ENCODE results near the gene HDAC11. TPM values are rescaled to one million over a fixed set of nuclear protein-coding genes. Genes with fewer than 3 reads are reported as not detected.

The HDAC11 gene
- total RNA-seq, 2 experiments from 2014 or later = 1.8 to 2.0 TPM

GRCh38 chr3:13550791-13551360, 70.8 kb downstream of the HDAC11 start:
- intact Hi-C loops (cut with micrococcal nuclease) = no loop called here
- no peaks in the 10 kb centered on the region for H3K9me3 Mint-ChIP-seq
- H3K4me3 Mint-ChIP-seq = peak overlapping the region; percentile 37
- no peak overlapping the region for H3K27ac Mint-ChIP-seq
- ChIA-PET POLR2A (no interaction called here), CTCF (interaction anchor here (0.7 to 2.7 kb wide), 4 partner anchors 9 to 97 kb away, joined by 3 to 10 read pairs (median 3); no protein-coding TSS in a partner anchor)
- no peak for TF ChIP-seq CTCF (IDR thresholded peaks at IDR 0.05)
- H3K36me3 Mint-ChIP-seq (ENCODE audit: low read depth) = no peaks in the 10 kb centered on the region
- peaks cover 52% of the 10 kb centered on the region for H3K4me1 Mint-ChIP-seq (ENCODE audit: low read depth)
- ATAC-seq (no peak), DNase-seq (no peak)
- peaks cover 18% of the 10 kb centered on the region for H3K27me3 Mint-ChIP-seq

DNA sequence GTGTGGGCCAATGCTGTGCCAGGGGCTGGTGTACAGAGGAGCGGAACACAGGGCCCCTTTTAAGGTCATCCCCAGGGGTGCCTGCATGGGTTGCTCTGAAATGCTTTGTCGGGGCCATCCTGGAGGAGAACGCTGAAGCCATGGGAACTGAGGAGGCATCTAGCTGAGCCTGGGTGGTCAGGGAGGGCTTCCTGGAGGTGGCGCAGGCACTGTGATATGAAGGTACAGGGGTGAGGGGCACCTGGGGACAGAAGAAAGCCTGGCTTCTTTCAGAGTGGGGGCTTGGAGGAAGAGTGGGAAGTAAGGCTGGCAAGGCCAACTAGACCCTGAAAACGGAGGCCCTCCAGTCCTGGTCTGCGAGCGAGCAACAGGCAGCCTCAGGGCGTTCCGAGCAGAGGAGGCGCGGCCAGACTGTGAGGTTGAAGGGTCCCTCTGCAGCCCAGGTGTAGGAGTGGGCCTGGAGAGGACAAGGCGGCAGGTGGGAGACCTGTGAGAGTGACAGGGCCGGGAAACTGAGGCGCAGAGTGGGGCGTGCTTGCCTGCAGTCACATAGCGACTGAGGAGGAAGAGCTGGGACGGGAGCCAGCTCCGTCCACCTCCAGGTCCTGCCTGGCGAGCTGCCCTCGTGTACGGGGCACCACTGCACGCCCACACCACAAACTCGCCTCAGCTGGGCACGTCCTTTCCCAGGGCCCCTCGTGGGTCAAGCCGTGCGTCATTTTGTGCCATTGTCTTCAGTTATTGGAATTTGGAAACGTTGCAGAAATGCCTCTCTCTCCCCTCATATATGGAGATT, 72.9 kb downstream of the HDAC11 start:
- Mint-ChIP-seq H3K27me3 (peaks cover 11% of the 10 kb centered on the region), H3K4me1 (ENCODE audit: low read depth) (peaks cover 69% of the 10 kb centered on the region), H3K36me3 (ENCODE audit: low read depth) (no peaks in the 10 kb centered on the region), H3K9me3 (no peaks in the 10 kb centered on the region), H3K4me3 (no peak overlapping the region), H3K27ac (peak overlapping the region; percentile 47)
- ChIA-PET CTCF (interaction anchor here (1.2 kb wide), 1 partner anchor 95 kb away, joined by 3 read pairs; no protein-coding TSS in a partner anchor), POLR2A (interaction anchor here (1.5 kb wide), 1 partner anchor 12 kb away, joined by 4 read pairs; no protein-coding TSS in a partner anchor)
- no peak for DNase-seq
- ATAC-seq = no peak
- intact Hi-C loops (cut with micrococcal nuclease) = no loop called here
- TF ChIP-seq CTCF (IDR thresholded peaks at IDR 0.05) = no peak

DNA sequence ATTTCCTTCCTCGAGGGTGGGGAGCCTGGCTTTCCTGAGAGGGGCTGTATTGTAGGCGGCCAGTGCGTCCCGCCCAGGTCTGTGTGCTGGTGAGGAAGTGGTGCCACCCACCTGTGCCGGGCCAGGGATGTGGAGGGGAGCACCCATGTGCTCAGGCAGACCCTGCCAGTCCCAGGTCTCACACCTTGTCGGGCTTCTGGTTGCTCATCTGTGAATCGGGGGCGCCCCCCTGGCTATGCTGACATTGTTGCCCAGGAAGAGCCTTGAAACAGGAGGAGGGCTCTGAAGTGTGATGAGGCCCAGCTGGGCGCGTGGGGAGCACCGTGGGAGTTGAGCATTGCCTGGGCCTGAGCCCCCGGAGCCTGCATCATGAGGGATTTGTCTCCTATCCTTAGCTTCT, 73.6 kb downstream of the HDAC11 start:
- peaks cover 6% of the 10 kb centered on the region for H3K27me3 Mint-ChIP-seq
- intact Hi-C loops (cut with micrococcal nuclease) = no loop called here
- DNase-seq = peak; percentile 73
- H3K9me3 Mint-ChIP-seq = no peaks in the 10 kb centered on the region
- H3K36me3 Mint-ChIP-seq (ENCODE audit: low read depth) = no peaks in the 10 kb centered on the region
- H3K27ac Mint-ChIP-seq = peak overlapping the region; percentile 47
- ChIA-PET POLR2A (no interaction called here), CTCF (interaction anchor here (1.2 kb wide), 1 partner anchor 95 kb away, joined by 3 read pairs; no protein-coding TSS in a partner anchor)
- peak; percentile 44 for ATAC-seq
- TF ChIP-seq CTCF (IDR thresholded peaks at IDR 0.05) = no peak
- H3K4me1 Mint-ChIP-seq (ENCODE audit: low read depth) = peaks cover 67% of the 10 kb centered on the region
- no peak overlapping the region for H3K4me3 Mint-ChIP-seq

DNA sequence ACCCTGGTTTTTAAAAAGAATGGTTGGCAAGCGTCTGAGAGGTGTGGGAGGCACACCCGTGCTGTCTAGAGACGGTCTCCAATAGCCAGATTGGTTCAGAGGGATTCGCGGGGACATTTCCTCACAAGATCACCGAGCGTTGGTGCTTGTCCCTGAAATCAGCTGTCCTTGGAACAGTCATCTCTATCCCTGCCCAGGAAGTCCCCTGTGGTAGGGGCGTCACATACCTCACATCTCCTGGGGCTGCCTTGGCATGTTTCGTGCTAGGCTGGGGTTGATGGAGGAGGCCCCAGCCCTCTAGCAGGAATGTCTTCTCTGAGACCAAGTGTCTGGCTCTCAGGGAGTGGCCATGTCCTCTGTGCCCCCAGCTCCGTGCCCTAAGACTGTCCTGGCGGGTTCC, 75.6 kb downstream of the HDAC11 start:
- ChIA-PET CTCF (no interaction called here), POLR2A (interaction anchor here (0.9 kb wide), 1 partner anchor 14 kb away, joined by 3 read pairs; no protein-coding TSS in a partner anchor)
- H3K36me3 Mint-ChIP-seq (ENCODE audit: low read depth) = no peaks in the 10 kb centered on the region
- ATAC-seq (peak; percentile 21), DNase-seq (no peak)
- TF ChIP-seq CTCF (IDR thresholded peaks at IDR 0.05) = no peak
- intact Hi-C loops (cut with micrococcal nuclease) = no loop called here
- peak overlapping the region; percentile 85 for H3K27ac Mint-ChIP-seq
- H3K4me3 Mint-ChIP-seq = no peak overlapping the region
- peaks cover 2% of the 10 kb centered on the region for H3K27me3 Mint-ChIP-seq
- H3K4me1 Mint-ChIP-seq (ENCODE audit: low read depth) = peaks cover 62% of the 10 kb centered on the region
- H3K9me3 Mint-ChIP-seq = no peaks in the 10 kb centered on the region

Other genes with a start within 250 kb of the HDAC11 start
- gene NUP210, start 60.0 kb upstream of the HDAC11 start, total RNA-seq = 100 to 1,000 TPM; 142 to 143 TPM
- 10 to 100 TPM in 1 of 2 experiments, 1 to 10 TPM in 1; 8.4 to 13.7 TPM for gene FBLN2, start 68.8 kb downstream of the HDAC11 start, total RNA-seq

Data from activated CD8-positive, alpha-beta T cell treated with anti-CD3 and anti-CD28 coated beads for 36 hours (primary cell).